CD4-positive, alpha-beta T cell treated with Interleukin-17A for 4 hours (primary cell): ENCODE results near the gene FOXJ3.

Experiments
- DNase-seq: peaks from one replicate; pipeline ENCODE4 v3.0.0-alpha.2; 2020; ENCODE audit warnings: mixed read lengths

FOXJ3 gene

DNA sequence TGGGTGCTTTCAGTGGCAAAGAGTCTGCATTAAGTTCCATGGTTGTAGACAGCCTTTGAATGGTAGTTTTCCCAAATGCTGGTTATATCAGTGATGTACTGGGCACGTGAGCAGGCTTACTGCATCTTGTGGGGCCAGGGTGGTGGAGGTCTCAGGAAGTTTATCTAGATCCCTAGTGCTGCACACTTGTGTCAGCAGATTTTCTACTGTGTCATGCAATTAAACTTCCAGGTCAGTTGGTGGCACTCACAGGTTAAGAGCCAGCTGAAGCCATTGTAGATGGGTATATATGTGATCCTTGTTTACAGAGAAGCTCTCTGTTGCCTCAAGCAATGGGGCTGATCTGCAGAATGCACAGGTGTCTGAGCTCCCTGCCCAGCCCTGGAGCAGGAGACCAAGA, 33.0 kb downstream of the FOXJ3 start:
- no peak for DNase-seq

DNA sequence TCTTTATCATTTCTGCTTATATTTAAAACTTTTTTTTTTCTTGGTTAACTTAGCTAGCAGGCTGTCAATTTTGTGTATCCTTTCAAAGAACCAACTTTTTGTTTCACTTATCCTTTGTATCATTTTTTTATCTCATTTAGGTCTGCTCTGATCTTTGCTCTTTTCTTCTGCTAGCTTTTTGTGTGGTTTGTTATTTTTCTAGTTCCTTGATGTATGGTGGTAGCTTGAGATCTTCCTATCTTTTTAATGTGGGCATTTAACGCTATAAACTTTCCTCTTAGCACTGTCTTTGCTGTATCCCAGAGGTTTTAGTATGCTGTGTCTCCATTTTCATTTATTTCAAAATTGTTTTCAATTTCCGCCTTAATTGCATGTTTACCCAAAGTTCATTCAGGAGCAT, 36.5 kb downstream of the FOXJ3 start:
- DNase-seq = no peak

DNA sequence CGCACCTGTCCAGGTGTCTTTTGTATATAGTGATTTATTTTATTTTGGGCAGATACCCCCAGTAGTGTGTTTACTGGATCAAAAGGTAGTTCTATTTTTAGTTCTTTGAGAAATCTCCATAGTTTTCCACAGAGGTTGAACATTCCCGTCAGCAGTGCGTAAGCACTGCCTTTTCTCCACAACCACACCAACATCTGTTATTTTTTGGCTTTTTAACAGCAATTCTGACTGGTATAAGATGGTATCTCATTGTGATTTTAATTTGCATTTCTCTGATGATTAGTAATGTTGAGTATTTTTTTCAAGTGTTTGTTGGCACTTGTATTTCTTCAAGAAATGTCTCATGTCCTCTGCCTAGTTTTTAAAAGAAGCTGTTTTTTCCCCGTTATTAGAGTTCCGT, 39.2 kb downstream of the FOXJ3 start:
- DNase-seq = no peak

DNA sequence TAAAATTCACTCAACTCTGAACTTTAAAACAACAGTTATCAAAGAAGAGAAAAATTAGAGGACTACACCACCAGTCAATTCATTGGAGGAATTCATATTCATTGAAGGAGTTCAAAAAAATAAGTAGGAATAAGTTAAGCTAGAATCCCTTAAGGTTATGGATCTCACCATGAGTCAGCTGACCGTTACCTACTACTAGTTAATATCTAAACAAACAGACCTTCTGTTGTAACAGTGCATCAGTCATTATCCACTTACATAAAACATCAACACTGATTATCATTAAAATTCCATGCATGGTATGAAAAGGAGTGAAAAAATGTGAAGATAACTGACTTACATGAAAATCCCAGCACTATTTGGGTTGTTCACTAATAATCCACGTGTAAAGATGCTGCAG, 44.9 kb downstream of the FOXJ3 start:
- no peak for DNase-seq

DNA sequence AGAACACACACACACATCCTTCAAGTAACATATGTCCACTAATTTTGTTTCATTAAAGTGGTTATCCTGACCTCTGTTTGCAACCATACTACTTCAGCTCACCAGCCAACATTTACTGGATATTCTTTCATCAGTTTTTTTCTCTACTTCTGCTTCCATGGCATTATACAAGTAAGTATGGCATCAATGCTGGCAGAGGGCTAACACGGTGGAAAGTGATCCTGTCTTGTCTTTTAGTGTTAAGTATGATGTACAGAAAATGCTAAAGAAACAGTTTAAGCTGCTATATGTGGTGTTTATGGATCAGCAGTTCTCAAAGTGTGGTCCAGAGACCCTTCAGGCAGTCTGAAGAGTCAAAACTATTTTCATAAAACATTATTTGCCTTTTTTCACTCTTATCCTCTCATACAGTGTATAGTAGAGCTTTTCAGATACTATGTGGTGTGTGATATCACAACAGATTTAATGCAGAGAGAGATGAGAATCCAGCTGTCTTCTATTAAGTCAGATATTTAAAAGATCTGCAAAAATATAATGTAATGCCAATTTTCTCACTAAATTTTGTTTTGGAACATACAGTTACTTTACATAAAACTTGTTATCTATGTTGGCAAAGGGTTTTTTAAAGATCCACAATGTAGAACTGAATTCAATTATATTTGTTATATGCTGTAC, 46.6 kb downstream of the FOXJ3 start:
- DNase-seq = no peak

DNA sequence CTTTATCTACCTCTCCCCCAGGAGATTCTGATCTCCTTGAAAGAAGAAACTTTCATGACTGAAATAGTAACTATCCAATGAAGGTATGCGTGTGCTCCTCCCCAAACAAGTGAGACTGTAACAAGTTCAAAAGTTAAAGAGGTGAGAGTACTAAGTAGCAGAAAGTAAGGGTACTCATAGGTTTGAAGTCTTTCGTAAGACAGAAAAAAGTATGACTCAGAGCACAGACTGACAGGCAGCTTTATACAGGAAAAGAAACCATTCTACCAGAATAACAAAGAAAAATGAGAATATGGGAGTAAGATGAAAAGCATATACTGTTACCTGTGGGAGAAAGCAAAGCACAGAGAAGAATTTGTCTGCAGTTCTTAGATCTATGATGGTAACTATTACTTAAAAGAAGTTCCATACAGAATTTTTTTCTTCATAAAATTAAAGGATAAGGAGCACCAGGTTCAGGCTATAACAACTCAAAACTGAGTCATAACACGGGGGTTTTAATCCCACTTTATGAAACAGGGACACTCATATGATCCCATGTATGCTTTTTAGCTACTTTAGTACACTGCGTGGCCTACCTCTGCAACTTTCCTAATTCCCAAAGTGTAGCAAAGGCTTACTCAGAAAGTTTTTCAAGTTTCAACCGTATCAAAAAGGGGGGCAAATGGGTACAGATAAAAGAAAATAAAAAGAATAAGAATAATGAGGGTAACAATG, 52.0 kb downstream of the FOXJ3 start:
- no peak for DNase-seq

DNA sequence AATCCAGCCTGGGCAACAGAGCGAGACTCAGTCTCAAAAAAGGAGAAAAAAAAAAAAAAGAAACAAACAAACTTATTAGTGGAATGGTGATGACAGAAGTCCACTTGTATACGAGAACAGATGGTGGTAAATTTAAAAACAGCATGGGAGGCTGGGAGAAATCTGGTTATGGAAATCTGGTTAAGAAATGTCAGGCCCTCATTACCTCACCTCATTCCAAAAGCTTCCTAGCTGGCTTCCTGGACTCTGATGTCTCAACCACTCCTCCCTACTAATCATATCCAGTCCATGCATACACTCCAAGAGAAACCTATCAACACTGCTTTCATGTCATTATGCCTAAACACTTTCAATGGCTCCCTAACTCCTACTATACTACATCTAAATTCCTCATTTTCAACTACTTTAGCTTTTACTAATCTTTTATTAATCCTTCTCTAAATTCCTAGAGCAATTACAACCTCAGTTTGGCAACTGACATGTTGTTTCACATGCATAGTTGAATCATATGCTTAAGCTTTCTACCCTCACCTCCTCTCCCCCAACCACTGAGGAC, 52.9 kb downstream of the FOXJ3 start:
- DNase-seq = no peak

DNA sequence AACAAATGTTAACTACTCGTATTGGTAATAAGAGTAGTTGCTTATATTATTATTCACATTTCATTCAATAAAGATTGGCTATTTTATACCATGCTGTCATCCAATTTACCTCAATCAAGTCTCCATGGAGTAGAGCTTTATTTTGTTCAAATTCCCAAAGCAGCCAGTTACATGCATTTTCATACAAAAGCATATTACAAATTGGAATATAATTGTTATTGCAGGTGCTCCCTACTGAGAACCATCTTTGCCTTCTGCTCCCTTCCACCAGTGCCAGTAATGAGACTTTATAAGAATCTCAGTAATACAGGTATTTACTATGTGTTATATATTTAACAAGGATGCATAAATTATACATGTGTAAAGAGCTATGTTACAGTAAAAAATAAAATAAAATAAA, 54.2 kb downstream of the FOXJ3 start:
- DNase-seq = no peak

DNA sequence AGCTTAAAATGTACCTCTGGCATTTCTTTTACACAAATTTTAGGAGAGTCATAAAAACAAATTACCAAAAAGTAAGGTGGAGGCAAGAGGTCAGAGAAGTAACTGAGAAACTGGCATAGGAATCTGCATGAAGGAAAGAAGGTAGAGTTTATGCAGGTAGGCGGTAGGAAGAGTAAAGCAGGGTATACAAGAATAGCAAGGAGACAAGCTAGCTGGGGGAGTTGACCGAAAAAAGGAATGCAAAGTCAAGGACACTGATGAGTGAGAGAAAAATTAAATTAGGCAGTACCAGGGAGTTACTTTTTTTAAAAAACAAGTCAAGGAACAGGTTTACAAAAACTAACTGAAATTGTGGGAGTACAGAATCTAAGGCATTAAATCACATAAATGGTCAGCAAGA, 56.0 kb downstream of the FOXJ3 start:
- no peak for DNase-seq

DNA sequence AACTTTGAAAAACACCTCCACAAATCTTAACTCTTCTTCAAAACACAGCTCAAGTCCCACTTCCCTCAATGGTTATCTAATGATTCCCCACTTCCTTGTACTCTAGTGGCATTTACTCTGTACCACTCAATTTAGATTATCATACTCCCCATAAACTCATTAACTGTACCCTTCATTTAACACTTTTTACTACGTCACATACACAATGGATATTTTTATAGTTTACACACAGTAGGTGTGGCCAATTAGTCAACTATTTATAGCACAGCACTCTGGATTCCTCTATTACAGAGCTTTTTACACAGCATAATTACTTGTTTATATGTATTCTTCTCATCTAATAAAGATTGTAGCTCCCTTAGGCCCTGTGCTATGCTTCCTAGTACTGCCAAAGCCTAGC, 62.1 kb downstream of the FOXJ3 start:
- DNase-seq = no peak

DNA sequence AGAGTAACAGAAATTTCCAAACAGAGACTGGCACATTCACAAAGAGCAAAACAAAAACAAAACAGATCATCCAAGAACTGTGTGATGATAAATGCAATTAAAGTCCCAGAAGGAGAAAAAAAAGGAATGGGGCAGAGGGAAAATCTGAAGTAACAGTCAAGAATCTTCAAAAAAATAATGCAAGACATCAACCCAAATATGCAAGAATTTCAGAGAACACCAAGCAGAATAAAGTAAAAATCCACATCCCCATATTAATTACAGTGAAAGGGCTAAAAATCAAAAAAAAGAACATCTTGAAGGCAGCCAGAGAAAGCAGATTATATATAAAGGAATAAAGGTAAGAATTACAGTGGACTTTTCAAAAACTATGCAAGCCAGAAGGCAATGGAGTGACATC, 67.1 kb downstream of the FOXJ3 start:
- no peak for DNase-seq

DNA sequence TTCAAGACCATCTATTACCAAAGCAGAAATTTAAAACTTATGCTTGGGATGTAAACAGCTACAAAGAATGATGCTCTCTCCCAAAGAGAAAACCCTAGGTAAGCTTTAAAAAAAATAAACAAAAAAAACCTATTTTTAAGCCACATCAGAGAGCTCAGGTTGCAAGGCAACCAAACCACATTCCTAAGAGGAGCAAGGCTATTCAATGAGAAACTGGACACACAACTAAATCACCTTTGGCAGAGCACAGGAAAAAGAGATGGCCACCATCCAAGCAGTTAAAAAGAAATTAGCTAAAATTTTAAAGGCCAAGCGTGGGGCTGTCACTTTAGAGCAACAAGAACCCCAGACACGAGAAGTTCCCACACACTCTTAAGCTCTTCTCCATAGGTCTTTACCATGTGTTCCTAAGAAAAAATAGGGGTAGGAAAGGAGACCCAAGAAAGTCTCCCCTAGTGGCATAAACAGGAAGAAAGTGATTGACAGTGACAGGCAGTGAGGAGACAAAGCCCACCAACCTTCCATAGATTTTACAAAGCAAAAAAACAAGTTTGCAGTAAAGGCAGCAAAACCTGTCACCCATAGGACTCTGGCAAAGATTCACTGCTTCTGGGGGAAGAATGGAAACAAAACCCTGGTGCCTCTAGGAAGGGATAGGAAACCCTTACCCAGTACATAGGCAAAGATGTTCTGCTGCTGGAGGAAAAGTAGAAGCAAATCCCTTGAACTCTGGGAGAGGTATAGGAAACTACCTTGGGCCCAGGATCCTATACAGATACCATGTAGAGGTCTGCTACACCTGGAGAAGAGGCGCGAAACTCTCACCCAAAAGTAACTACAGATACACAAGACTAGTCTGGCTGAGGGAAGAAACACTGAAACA, 68.5 kb downstream of the FOXJ3 start:
- DNase-seq = no peak

DNA sequence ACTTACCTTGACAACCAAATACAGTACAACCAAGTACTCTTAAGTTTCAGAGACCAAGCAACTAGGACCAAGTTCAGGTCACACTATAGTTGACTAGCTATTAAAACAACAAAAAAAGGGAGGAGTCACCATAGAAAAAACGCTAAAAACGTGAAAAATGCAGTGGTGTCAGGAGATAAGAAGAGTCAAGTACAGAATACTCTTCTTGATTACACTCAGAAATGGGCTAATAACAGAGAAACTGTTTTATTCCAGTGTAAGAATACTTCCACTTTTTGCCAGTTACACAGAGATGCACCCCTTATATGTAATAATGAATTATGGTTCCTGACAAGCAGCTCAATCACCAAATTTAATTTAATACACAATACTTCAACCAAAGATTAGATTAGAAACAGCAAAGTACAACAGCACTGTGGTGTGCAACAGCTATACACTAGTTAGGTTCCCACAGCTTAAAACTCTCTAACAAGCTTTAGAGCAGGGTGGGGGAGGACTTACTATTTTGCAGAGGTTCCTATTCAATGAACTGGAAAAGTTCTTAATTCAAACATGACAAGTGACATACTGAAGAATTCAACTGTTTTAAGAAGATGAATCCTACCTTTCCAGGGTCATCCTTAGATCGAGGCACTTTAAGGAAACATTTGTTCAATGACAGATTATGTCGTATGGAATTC, 70.4 kb downstream of the FOXJ3 start:
- no peak for DNase-seq

DNA sequence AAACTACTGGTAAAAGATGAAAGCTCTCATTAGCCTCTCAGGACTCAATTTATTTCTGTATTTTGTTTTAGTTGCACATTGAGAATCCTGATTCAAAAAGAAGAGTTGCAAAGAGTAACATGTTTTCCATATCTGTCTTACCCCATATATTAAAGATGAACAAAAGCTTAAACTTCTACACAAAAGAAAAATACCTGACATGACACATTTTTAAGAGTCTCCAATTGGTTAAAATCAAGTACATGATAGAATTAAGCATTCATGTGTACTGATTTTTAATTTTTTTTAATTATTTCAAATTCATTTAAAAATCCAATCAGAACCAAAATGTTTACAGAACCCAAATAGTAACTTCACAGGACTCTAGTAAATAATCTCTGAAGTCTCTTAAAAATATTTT, 72.0 kb downstream of the FOXJ3 start:
- DNase-seq = no peak

DNA sequence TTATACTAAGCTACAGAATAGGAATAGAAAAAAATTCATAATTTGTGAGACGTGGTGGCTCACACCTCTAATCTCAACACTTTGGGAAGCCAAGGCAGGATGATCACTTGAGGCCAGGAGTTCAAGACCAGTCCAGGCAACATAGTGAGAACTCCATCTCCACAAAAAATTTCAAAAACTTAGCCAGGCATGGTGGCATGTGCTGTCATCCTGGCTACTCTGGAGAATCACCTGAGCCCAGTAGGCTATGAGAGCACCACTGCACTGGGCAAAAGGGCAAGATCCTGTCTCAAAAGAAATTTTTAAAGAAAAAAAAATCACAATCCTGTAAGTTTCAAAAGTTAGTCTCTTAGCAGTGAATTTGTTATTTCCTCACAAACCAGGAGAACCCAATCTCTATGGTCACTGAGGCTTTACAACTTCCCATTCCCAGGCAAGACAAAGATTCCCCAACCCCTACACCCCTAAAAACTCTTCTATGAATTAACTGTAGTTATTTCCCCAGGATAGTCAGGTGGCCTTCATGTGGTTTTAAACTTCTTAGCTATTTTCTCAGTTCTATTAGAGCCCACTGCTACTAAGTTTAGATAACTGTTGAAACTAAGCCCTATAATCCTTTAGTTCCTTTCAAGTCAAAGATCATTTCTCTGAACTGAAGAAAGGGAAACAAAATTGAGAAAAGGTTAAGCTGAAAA, 74.5 kb downstream of the FOXJ3 start:
- no peak for DNase-seq

DNA sequence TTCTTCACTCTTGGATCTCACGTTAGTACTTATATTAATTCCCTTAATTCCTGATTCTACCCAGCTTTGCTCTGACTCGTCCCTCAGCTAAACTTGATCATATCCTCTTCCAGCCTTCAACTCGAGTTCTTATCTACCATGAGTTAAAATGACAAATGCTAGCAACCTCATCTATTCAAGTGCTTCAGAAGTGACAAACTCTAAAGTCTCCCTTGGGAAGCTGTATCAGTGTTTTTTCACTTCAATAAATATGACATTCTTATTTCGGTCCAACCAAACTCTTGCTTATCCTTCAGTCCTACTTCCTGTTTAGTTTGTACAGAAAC, 75.3 kb downstream of the FOXJ3 start:
- no peak for DNase-seq

DNA sequence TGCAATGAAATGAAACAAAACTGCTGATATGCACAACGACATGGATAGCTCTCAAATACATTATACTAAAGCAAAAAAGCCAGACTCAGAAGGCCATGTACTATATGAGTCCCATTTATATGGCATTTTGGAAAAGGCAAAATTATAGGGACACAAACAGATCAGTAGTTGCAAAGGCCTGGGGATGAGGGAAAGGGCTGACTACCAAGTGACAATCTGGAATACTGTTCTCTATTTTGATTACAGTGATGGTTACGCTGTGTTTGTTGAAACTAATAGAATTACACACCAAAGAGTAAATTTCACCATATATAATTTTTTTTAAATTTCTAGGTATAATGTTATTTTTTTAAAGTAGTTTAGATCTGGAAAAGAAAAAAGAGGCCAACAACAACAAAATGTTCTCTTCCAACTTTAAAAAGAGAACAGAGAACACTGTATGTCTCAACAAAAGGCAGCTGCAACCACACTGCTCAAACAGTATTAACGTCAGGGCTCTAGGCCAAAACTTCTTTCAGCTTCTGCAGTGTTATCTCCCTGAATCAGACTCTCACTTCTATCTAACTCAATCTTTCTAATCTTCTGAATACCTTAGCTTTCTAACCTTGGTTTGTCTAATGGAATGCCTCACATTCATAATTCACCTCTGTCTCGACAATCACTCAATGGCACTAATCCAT, 75.8 kb downstream of the FOXJ3 start:
- DNase-seq = no peak

DNA sequence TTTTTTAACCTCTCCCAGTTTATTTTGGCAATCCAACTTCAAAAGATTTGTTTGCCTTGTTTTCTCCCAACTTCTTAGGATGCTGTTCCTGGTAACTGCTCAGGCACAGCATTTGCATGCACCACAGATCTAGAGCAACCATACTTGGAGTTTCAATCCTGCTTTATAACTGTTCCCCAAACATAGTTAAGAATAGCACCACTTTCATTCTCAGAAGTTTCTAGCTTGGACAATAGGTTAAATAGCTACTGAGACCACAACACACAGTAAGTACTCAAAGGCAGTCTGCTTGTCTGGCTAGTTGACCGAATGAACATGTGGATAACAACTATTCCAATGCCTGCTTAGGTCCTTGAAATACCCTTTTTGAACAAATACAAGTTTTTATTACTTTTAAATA, 76.8 kb downstream of the FOXJ3 start:
- no peak for DNase-seq

DNA sequence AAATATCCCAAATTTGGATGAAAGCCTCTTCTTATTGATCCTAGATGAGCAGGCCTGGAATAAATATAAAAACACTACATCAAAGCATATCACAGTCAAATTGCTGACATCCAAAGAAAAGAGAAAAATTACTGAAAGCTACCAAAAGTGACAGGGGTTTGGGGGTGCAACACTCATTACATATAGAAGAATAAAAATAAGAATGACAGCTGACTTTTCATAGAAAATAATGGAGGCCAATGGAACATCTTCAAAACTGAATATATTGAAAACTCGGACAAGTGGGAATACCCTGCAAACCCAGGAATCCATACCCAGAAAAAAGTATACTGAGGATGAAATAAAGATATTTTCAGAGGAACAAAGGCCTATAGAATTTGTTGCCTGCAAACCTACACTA, 84.0 kb downstream of the FOXJ3 start:
- DNase-seq = no peak

DNA sequence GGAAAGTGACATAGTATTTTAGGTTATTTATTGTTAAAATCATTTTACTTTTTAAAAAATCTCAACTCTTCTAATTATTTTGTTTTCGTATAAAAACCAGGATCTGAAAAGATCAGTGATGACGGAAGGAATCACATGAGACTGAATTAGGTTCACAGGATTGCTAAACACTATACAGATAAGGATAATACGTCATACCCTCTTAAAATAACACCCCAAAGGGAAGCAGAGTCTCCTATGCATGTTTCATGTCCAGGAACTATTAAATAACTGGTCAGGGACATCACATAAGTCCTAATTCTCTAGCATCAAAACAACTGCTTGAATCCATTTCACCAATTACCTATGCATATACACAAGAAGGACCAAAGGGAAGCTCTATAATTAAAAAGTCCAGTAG, 84.9 kb downstream of the FOXJ3 start:
- DNase-seq = no peak

DNA sequence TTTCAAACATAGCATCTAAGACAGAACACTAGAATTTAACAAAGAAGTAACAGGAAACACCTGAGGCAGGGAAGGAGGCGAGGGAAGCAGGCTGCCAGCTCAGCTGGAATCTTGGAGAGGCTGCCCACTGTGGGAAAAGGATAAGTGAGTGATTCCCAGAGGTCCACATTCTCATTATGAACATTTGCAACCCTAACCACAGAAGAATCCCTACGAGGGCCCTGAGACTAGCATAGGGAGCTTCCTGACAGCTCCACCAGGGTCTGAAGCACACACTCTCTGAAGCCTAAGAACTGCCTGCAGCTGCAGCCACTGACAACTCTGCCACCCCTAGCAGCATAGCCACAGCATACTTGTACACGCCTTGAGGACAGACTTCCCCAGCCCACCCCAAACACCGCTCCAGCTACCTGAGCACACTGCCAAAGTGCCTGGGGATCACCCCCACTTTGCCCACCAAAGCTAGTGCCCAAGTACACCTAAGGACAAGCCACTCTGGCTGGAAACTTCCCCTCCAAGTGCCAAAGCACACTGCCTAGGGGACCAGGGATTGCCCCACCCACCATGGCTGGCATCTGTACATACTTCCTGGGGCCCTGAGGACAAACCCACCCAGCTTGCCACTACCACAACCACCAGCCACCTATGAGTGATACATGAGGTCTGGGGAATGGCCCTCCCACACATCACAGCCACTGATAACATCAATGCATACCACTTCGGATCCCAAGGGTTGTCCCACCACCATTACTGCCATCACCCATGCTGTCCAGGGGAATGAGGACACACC, 93.9 kb downstream of the FOXJ3 start:
- no peak for DNase-seq
